Measurements from ENCODE around the gene SORCS2. TPM values are rescaled to one million over a fixed set of nuclear protein-coding genes. Genes with fewer than 3 reads are reported as not detected.

The SORCS2 gene
- total and polyA plus RNA-seq, 12 donors, result 0.67 to 15.5 (median 1.3) TPM

DNA sequence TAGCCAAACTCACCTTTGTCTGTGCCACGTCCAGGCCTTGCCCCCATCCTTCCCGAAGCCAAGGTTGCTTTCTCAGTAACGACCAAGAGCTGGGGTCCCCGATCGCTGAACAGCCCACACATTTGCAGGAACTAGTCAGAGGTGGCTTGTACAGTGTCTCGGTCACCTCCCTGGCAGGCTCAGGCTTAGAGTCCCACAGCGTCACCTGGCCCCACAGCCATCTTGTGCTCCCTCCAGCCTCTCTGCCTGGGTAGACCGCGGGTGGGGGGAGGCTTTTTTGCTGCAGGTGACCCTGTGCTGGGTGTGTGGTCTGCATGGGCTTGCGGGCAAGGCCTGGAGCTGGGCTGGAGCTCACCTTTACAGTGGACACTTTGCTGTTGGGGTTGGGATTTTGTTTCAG, 182.2 kb downstream of the SORCS2 start:
- DNase-seq, result no peak
- H3K4me1 ChIP-seq (replicated peaks in 1 of 2), result no peaks in the 10 kb centered on the region
- 88 to 95% (median 91%) methylated on average over 5 to 10 of the region's 10 CpGs for WGBS, 4 donors
- TF ChIP-seq, protein P1, sequence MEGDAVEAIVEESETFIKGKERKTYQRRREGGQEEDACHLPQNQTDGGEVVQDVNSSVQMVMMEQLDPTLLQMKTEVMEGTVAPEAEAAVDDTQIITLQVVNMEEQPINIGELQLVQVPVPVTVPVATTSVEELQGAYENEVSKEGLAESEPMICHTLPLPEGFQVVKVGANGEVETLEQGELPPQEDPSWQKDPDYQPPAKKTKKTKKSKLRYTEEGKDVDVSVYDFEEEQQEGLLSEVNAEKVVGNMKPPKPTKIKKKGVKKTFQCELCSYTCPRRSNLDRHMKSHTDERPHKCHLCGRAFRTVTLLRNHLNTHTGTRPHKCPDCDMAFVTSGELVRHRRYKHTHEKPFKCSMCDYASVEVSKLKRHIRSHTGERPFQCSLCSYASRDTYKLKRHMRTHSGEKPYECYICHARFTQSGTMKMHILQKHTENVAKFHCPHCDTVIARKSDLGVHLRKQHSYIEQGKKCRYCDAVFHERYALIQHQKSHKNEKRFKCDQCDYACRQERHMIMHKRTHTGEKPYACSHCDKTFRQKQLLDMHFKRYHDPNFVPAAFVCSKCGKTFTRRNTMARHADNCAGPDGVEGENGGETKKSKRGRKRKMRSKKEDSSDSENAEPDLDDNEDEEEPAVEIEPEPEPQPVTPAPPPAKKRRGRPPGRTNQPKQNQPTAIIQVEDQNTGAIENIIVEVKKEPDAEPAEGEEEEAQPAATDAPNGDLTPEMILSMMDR (IDR thresholded peaks at IDR 0.05), result no peak
- TF ChIP-seq POLR2A (IDR thresholded peaks at IDR 0.05), result no peak
- intact Hi-C loops (cut with DNase I), result no loop called here
- H3K27ac ChIP-seq, result no peak overlapping the region
- H3K27me3 ChIP-seq, result peaks cover 5% of the 10 kb centered on the region
- H3K9me3 ChIP-seq (replicated peaks in 1 of 3), result no peaks in the 10 kb centered on the region
- no peak overlapping the region for H3K4me3 ChIP-seq
- no peaks in the 10 kb centered on the region for H3K36me3 ChIP-seq (replicated peaks in 1 of 2)

DNA sequence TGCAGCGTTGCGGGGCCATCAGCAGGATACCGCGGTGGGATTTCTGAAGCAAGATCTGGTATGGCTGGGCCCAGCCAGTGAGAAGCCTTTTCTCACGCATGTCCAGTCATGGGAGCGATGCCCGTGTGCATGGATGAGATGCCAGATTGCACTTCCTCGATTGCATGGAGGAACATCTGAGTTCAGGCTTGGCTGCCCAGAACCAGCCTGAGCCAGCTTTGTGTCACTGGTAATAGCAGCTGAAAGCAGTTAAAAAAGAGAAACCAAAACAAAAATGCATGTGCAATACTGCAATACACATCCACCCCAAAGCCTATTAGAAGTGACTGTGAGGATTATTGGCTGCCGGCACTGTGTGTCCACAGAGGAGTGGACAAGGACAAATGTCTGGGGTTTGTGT, 183.1 kb downstream of the SORCS2 start:
- TF ChIP-seq, protein P1 (IDR thresholded peaks at IDR 0.05), result no peak
- TF ChIP-seq POLR2A (IDR thresholded peaks at IDR 0.05), result no peak
- H3K4me3 ChIP-seq, result no peak overlapping the region
- no peak overlapping the region for H3K27ac ChIP-seq
- H3K4me1 ChIP-seq (replicated peaks in 1 of 2), result no peaks in the 10 kb centered on the region
- H3K9me3 ChIP-seq (replicated peaks in 1 of 3), result no peaks in the 10 kb centered on the region
- H3K36me3 ChIP-seq (replicated peaks in 1 of 2), result no peaks in the 10 kb centered on the region
- WGBS, 4 donors, result 68 to 87% (median 74%) methylated on average over 6 to 9 of the region's 9 CpGs
- DNase-seq, result no peak
- H3K27me3 ChIP-seq, result no peaks in the 10 kb centered on the region
- intact Hi-C loops (cut with DNase I), result no loop called here

DNA sequence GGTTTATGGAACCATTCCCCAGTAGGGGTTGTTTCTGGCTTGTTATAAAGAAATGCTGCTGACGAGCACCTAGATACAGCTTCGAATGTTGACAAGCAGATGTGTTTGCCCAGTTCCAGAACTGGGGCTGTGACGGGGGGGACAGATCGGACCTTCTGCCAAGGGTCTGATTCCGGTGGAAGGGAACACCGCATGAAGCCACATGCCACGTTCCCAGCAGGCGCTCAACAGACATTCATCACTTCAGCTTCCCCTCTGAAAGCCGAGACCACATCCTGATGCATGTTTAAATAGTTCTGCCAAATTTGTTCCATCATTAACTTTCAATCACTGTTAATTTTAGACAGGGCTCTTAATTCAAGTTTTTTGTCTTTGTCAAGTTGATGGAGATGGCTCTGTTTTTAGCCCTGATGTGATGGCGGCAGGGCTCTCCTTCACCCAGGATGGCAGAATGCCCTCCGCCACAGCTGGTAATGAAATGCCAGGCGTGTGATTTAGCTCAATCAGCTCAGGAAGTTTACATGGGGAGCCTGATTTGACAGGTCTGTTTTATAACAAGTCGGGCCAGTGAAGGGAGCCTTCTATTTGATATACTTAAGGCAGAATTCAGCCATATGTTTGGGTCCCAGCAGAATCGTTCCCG, 185.0 kb downstream of the SORCS2 start:
- Histone ChIP-seq H3K27ac (no peak overlapping the region), H3K4me3 (no peak overlapping the region), H3K27me3 (no peaks in the 10 kb centered on the region), H3K36me3 (replicated peaks in 1 of 2) (no peaks in the 10 kb centered on the region), H3K4me1 (replicated peaks in 1 of 2) (no peaks in the 10 kb centered on the region), H3K9me3 (replicated peaks in 1 of 3) (no peaks in the 10 kb centered on the region)
- DNase-seq, result no peak
- TF ChIP-seq, protein P1 (IDR thresholded peaks at IDR 0.05), result no peak
- TF ChIP-seq POLR2A (IDR thresholded peaks at IDR 0.05), result no peak
- intact Hi-C loops (cut with DNase I), result no loop called here
- 55 to 70% (median 65%) methylated on average over 15 of the region's 15 CpGs for WGBS, 4 donors

DNA sequence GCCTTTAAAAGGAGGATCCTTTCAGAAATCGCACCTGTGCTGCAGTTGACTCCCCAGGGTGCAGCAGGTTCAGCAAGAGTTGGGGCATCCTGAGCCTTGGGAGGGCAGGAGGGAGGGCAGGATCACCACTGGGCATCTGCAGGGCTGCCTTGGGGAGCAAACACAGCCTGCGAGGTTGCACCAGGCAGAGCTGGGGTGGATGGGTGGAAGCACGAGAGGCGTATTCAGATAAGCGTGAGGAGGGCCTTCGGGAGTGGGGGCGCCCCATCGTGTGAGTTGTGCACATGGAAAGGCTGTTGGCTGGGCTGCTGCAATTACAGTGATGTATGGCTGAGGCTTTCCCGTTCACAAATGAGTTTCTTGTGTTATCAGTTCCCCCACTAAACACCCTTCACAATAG, 186.8 kb downstream of the SORCS2 start:
- TF ChIP-seq, protein P1 (IDR thresholded peaks at IDR 0.05), result no peak
- TF ChIP-seq POLR2A (IDR thresholded peaks at IDR 0.05), result no peak
- DNase-seq, result no peak
- 79 to 89% (median 82%) methylated on average over 7 to 9 of the region's 9 CpGs for WGBS, 4 donors

More for the DNA sequence above, 186.8 kb downstream of the SORCS2 start:
- Histone ChIP-seq H3K36me3 (replicated peaks in 1 of 2) (no peaks in the 10 kb centered on the region), H3K27me3 (no peaks in the 10 kb centered on the region), H3K27ac (no peak overlapping the region), H3K4me3 (no peak overlapping the region), H3K9me3 (replicated peaks in 1 of 3) (no peaks in the 10 kb centered on the region), H3K4me1 (replicated peaks in 1 of 2) (no peaks in the 10 kb centered on the region)
- intact Hi-C loops (cut with DNase I), result no loop called here
